ENCODE data around the gene AGMAT. TPM values are rescaled to one million over a fixed set of nuclear protein-coding genes. Genes with fewer than 3 reads are reported as not detected.

The AGMAT gene
- total and polyA plus RNA-seq, 2 of the 8 experiments (the other 6 are each of a cell fraction or from before 2014, with no cell fraction given), result 3.7 to 5.8 TPM

- H3K27ac ChIP-seq (ENCODE audit: low read depth, low read length), result peak overlapping the region; percentile 59; the same call in 1 of the 2 replicates
- H3K4me3 ChIP-seq (ENCODE audit: extremely low read depth in 1 of 4, insufficient read depth in 2 of 4, low read depth in 3 of 4, low read length in 4 of 4), result peak overlapping the region; percentile 62 to 79 (median 76)
- no peaks in the 10 kb centered on the region for H3K9me3 ChIP-seq (ENCODE audit: insufficient read depth in 2 of 2, low read depth in 1 of 2, low read length in 1 of 2)
- no peak overlapping the region for H2BK12ac ChIP-seq (ENCODE audit: low read depth, low read length)
- H3K4ac ChIP-seq (replicated peaks; ENCODE audit: insufficient read length, low read depth, low read length), result no peak overlapping the region
- DNase-seq (ENCODE audit: low read depth in 1 of 2, low spot score in 2 of 2) (no peak), FAIRE-seq (no peak)
- no peak overlapping the region for H4K5ac ChIP-seq (ENCODE audit: insufficient read length, low read depth, low read length)
- no peak overlapping the region for H4K8ac ChIP-seq (ENCODE audit: extremely low read depth, insufficient read depth, low read length)
- no peak overlapping the region for H2BK5ac ChIP-seq (ENCODE audit: low read depth, low read length)
- 41% methylated on average over 18 of the region's 18 CpGs; no CpG with 5 or more reads in 1 of the 2 experiments for whole genome bisulfite sequencing, 2 experiments (ENCODE audit: extremely low coverage in 1 of 2, insufficient coverage in 1 of 2, insufficient read length in 1 of 2, insufficient replicate concordance in 2 of 2, low coverage in 1 of 2, low lambda C conversion rate in 2 of 2, missing lambda C conversion rate in 1 of 2)
- no peaks in the 10 kb centered on the region for H3K79me1 ChIP-seq (ENCODE audit: low read depth, low read length)
- H3K23me2 ChIP-seq (ENCODE audit: low read depth, low read length), result peaks cover 6% of the 10 kb centered on the region
- H4K20me1 ChIP-seq (replicated peaks in 1 of 2; ENCODE audit: control insufficient read depth in 1 of 2, insufficient read depth in 2 of 2, low read length in 2 of 2), result peaks cover 0 to 3% of the 10 kb centered on the region in 2 experiments
- no peak overlapping the region for H2BK15ac ChIP-seq (ENCODE audit: low read length)
- ChIA-PET CTCF (ENCODE audit: partially characterized antibody) (interaction anchor here (0.7 kb wide), 1 partner anchor 25 kb away, joined by 4 read pairs; no protein-coding TSS in a partner anchor), POLR2A (ENCODE audit: partially characterized antibody) (interaction anchor here (0.7 to 1.1 kb wide), 4 partner anchors 9 to 99 kb away, joined by 3 to 7 read pairs (median 4); no protein-coding TSS in a partner anchor)
- peaks cover 0 to 8% (median 5%) of the 10 kb centered on the region in 4 experiments; a peak in 4 of 7 replicates for H3K4me1 ChIP-seq (replicated peaks in 1 of 4; ENCODE audit: control insufficient read depth in 3 of 4, insufficient read depth in 4 of 4, low read length in 3 of 4)
- no peak overlapping the region for H2BK20ac ChIP-seq (ENCODE audit: low read length)
- H3K14ac ChIP-seq (ENCODE audit: insufficient read length), result no peak overlapping the region
- H3K79me2 ChIP-seq (ENCODE audit: control insufficient read depth in 1 of 2, insufficient read depth in 2 of 2, low read length in 2 of 2), result peaks cover 0 to 27% of the 10 kb centered on the region in 2 experiments; a peak in 2 of 4 replicates
- no peak overlapping the region for H3K56ac ChIP-seq (replicated peaks; ENCODE audit: insufficient read length, low read depth, low read length)
- peak overlapping the region in 3 of 4 experiments; percentile 49 to 77 (median 54); a peak in 6 of 7 replicates for H3K9ac ChIP-seq (replicated peaks in 1 of 4; ENCODE audit: extremely low read depth in 1 of 4, low read depth in 3 of 4, low read length in 3 of 4)
- peak overlapping the region; percentile 53 to 71 for H3K4me2 ChIP-seq (ENCODE audit: insufficient read depth in 1 of 2, low read depth in 2 of 2, low read length in 2 of 2)
- H3K18ac ChIP-seq (ENCODE audit: extremely low read depth, low read length), result no peak overlapping the region
- H2AK5ac ChIP-seq (ENCODE audit: low read depth, low read length), result no peak overlapping the region
- no peaks in the 10 kb centered on the region; a peak in 1 of 8 replicates for H3K36me3 ChIP-seq (ENCODE audit: control insufficient read depth in 2 of 4, insufficient read depth in 4 of 4, low read length in 3 of 4)
- H2BK120ac ChIP-seq (replicated peaks; ENCODE audit: low read depth, low read length), result no peak overlapping the region
- 0 out of 2 replicates have a peak overlapping the region, but pooled peaks have one; percentile 4 for H2AFZ ChIP-seq (ENCODE audit: low read length)
- no peak overlapping the region for H3K23ac ChIP-seq (ENCODE audit: insufficient read length)
- H4K91ac ChIP-seq (replicated peaks; ENCODE audit: insufficient read length, low read length), result no peak overlapping the region
- no peaks in the 10 kb centered on the region for H3K27me3 ChIP-seq (replicated peaks in 1 of 4; ENCODE audit: control insufficient read depth in 3 of 4, extremely low read depth in 1 of 4, insufficient read depth in 3 of 4, low read length in 3 of 4)
- TF ChIP-seq YY1 (IDR thresholded peaks at IDR 0.05; ENCODE audit: low read depth, low read length) (no peak), RBBP5 (IDR thresholded peaks at IDR 0.05; ENCODE audit: borderline replicate concordance, low read depth, low read length) (0 out of 2 replicates have a peak, but pooled peaks have one; percentile 30)
These were observed 61.5 kb downstream of the AGMAT start for GRCh38 chr1:15523104-15524020.
